ENCODE measurements around the gene MED27. TPM values are rescaled to one million over a fixed set of nuclear protein-coding genes. Genes with fewer than 3 reads are reported as not detected.

Gene MED27
- total and polyA plus RNA-seq, 9 of the 15 experiments (the other 6 are each of a cell fraction or from before 2014, with no cell fraction given) = 24.4 to 91.0 (median 36.1) TPM

GRCh38 chr9:132114102-132114707 is 34.5 kb upstream of the MED27 start (continued):
- TF ChIP-seq, protein P1, sequence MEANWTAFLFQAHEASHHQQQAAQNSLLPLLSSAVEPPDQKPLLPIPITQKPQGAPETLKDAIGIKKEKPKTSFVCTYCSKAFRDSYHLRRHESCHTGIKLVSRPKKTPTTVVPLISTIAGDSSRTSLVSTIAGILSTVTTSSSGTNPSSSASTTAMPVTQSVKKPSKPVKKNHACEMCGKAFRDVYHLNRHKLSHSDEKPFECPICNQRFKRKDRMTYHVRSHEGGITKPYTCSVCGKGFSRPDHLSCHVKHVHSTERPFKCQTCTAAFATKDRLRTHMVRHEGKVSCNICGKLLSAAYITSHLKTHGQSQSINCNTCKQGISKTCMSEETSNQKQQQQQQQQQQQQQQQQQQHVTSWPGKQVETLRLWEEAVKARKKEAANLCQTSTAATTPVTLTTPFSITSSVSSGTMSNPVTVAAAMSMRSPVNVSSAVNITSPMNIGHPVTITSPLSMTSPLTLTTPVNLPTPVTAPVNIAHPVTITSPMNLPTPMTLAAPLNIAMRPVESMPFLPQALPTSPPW (CRISPR knock-in tag; IDR thresholded peaks at IDR 0.05) = peak; percentile 18; the same call in 1 of the 2 replicates
- TF ChIP-seq NONO (IDR thresholded peaks at IDR 0.05; ENCODE audit: low read depth in 2 of 2, low read length in 1 of 2) = no peak
- TF ChIP-seq SRSF9 (IDR thresholded peaks at IDR 0.05; ENCODE audit: borderline replicate concordance, low read depth, low read length) = no peak
- no peak for TF ChIP-seq NFYB (IDR thresholded peaks at IDR 0.05; ENCODE audit: extremely low read depth, insufficient read length)
- TF ChIP-seq, protein P2, sequence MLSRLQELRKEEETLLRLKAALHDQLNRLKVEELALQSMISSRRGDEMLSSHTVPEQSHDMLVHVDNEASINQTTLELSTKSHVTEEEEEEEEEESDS (CRISPR knock-in tag; IDR thresholded peaks at IDR 0.05) = no peak
- no peak for TF ChIP-seq HMG20A (CRISPR knock-in tag; conservative IDR thresholded peaks at IDR 0.05)
- no peak for TF ChIP-seq ZNF780A (CRISPR knock-in tag; IDR thresholded peaks at IDR 0.05)
- TF ChIP-seq GTF3C2 (IDR thresholded peaks at IDR 0.05; ENCODE audit: borderline replicate concordance, extremely low read depth, insufficient read length) = no peak
- no peak for TF ChIP-seq TCFL5 (CRISPR knock-in tag; conservative IDR thresholded peaks at IDR 0.05)
- TF ChIP-seq, protein P3, sequence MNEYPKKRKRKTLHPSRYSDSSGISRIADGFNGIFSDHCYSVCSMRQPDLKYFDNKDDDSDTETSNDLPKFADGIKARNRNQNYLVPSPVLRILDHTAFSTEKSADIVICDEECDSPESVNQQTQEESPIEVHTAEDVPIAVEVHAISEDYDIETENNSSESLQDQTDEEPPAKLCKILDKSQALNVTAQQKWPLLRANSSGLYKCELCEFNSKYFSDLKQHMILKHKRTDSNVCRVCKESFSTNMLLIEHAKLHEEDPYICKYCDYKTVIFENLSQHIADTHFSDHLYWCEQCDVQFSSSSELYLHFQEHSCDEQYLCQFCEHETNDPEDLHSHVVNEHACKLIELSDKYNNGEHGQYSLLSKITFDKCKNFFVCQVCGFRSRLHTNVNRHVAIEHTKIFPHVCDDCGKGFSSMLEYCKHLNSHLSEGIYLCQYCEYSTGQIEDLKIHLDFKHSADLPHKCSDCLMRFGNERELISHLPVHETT (CRISPR knock-in tag; conservative IDR thresholded peaks at IDR 0.05 in 1 of 2, IDR thresholded peaks at IDR 0.05 in 1 of 2) = peak in 1 of 2 experiments; percentile 85; a peak in 1 of 4 replicates
- TF ChIP-seq, protein P4, sequence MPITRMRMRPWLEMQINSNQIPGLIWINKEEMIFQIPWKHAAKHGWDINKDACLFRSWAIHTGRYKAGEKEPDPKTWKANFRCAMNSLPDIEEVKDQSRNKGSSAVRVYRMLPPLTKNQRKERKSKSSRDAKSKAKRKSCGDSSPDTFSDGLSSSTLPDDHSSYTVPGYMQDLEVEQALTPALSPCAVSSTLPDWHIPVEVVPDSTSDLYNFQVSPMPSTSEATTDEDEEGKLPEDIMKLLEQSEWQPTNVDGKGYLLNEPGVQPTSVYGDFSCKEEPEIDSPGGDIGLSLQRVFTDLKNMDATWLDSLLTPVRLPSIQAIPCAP (CRISPR knock-in tag; IDR thresholded peaks at IDR 0.05; ENCODE audit: borderline replicate concordance) = peak; percentile 52; the same call in 1 of the 2 replicates
- TF ChIP-seq GABPB1 (CRISPR knock-in tag; IDR thresholded peaks at IDR 0.05) = peak; percentile 68; the same call in 1 of the 2 replicates
- peak; percentile 69 to 94; a peak in 3 of 4 replicates for TF ChIP-seq SIN3A (IDR thresholded peaks at IDR 0.05; ENCODE audit: borderline replicate concordance in 2 of 2, control insufficient read depth in 1 of 2, low read depth in 2 of 2, low read length in 2 of 2)
- no peak for TF ChIP-seq RBM17 (IDR thresholded peaks at IDR 0.05; ENCODE audit: borderline replicate concordance, low read depth, low read length)

All from K562 (cell line).